Activated T-cell treated with anti-CD3 and anti-CD28 coated beads, Interleukin-2, amount 50 U/mL, for 24 hours (primary cell): Measurements from ENCODE around the gene RAB1B.

Experiments
- DNase-seq: peaks from one replicate; pipeline ENCODE4 v3.0.0-alpha.2; 2020
- H3K27ac Mint-ChIP-seq: 2 replicates; pipeline ENCODE4 v1.8.0; 2020; ENCODE audit warnings: mild to moderate bottlenecking, mixed read lengths
- H3K27me3 Mint-ChIP-seq: 2 replicates; pipeline ENCODE4 v1.8.0; 2020; ENCODE audit warnings: mixed read lengths
- H3K36me3 Mint-ChIP-seq: 2 replicates; pipeline ENCODE4 v1.8.0; 2020; ENCODE audit warnings: low read depth, mixed read lengths
- H3K4me1 Mint-ChIP-seq: 2 replicates; pipeline ENCODE4 v1.8.0; 2020; ENCODE audit warnings: low read depth, mixed read lengths
- H3K4me3 Mint-ChIP-seq: 2 replicates; pipeline ENCODE4 v1.8.0; 2020; ENCODE audit warnings: mild to moderate bottlenecking, moderate library complexity, mixed read lengths
- H3K9me3 Mint-ChIP-seq: 2 replicates; pipeline ENCODE4 v1.8.0; 2020; ENCODE audit warnings: mixed read lengths

Gene RAB1B

GRCh38 chr11:66268244-66268951 lies at the start of gene RAB1B:
TSS of gene RAB1B (plus strand) at chr11:66268639. CDS start at chr11:66268680, 41 bp downstream.
- Mint-ChIP-seq H3K36me3 (peaks cover 84% of the 10 kb centered on the region), H3K27ac (peak within 1 kb of the TSS; percentile 99), H3K9me3 (no peaks in the 10 kb centered on the region), H3K27me3 (no peaks in the 10 kb centered on the region), H3K4me1 (peaks cover 44% of the 10 kb centered on the region), H3K4me3 (peak within 1 kb of the TSS; percentile 91)
- DNase-seq: peak; percentile 100

GRCh38 chr11:66218846-66219620 lies 49.4 kb upstream of the RAB1B start:
- Mint-ChIP-seq H3K4me3 (no peak overlapping the region), H3K36me3 (peaks cover 71% of the 10 kb centered on the region), H3K9me3 (no peaks in the 10 kb centered on the region), H3K27ac (peak overlapping the region; percentile 31), H3K4me1 (peaks cover 18% of the 10 kb centered on the region), H3K27me3 (no peaks in the 10 kb centered on the region)
- peak; percentile 22 for DNase-seq

GRCh38 chr11:66219846-66220565 lies 48.4 kb upstream of the RAB1B start:
- Mint-ChIP-seq H3K27ac (peak overlapping the region; percentile 90), H3K36me3 (peaks cover 76% of the 10 kb centered on the region), H3K27me3 (no peaks in the 10 kb centered on the region), H3K9me3 (no peaks in the 10 kb centered on the region), H3K4me3 (no peak overlapping the region), H3K4me1 (peaks cover 18% of the 10 kb centered on the region)
- no peak for DNase-seq

GRCh38 chr11:66220566-66220935 lies 47.9 kb upstream of the RAB1B start:
- Mint-ChIP-seq H3K4me1 (peaks cover 18% of the 10 kb centered on the region), H3K9me3 (no peaks in the 10 kb centered on the region), H3K27me3 (no peaks in the 10 kb centered on the region), H3K36me3 (peaks cover 79% of the 10 kb centered on the region), H3K27ac (peak overlapping the region; percentile 90), H3K4me3 (no peak overlapping the region)
- DNase-seq: no peak

- no peaks in the 10 kb centered on the region for H3K27me3 Mint-ChIP-seq
- peak overlapping the region; percentile 90 for H3K27ac Mint-ChIP-seq
- H3K36me3 Mint-ChIP-seq: peaks cover 81% of the 10 kb centered on the region
- H3K9me3 Mint-ChIP-seq: no peaks in the 10 kb centered on the region
- no peak for DNase-seq
- no peak overlapping the region for H3K4me3 Mint-ChIP-seq
- H3K4me1 Mint-ChIP-seq: peaks cover 18% of the 10 kb centered on the region
These were observed 47.4 kb upstream of the RAB1B start for GRCh38 chr11:66221012-66221411.

GRCh38 chr11:66221726-66222236 lies 46.7 kb upstream of the RAB1B start:
- Mint-ChIP-seq H3K27me3 (no peaks in the 10 kb centered on the region), H3K9me3 (no peaks in the 10 kb centered on the region), H3K4me1 (peaks cover 23% of the 10 kb centered on the region), H3K4me3 (peak overlapping the region; percentile 32), H3K27ac (peak overlapping the region; percentile 90), H3K36me3 (peaks cover 78% of the 10 kb centered on the region)
- DNase-seq: no peak

- Mint-ChIP-seq H3K9me3 (no peaks in the 10 kb centered on the region), H3K36me3 (peaks cover 77% of the 10 kb centered on the region), H3K27me3 (no peaks in the 10 kb centered on the region), H3K4me3 (peak overlapping the region; percentile 4), H3K4me1 (peaks cover 23% of the 10 kb centered on the region), H3K27ac (peak overlapping the region; percentile 90)
- peak; percentile 92 for DNase-seq
These were observed 45.9 kb upstream of the RAB1B start for GRCh38 chr11:66222358-66223149.

GRCh38 chr11:66224226-66224855 lies 44.1 kb upstream of the RAB1B start:
- Mint-ChIP-seq H3K4me1 (peaks cover 23% of the 10 kb centered on the region), H3K27ac (no peak overlapping the region), H3K9me3 (no peaks in the 10 kb centered on the region), H3K27me3 (no peaks in the 10 kb centered on the region), H3K36me3 (peaks cover 75% of the 10 kb centered on the region), H3K4me3 (no peak overlapping the region)
- no peak for DNase-seq

- H3K4me1 Mint-ChIP-seq: peaks cover 23% of the 10 kb centered on the region
- peaks cover 73% of the 10 kb centered on the region for H3K36me3 Mint-ChIP-seq
- H3K4me3 Mint-ChIP-seq: no peak overlapping the region
- no peak for DNase-seq
- H3K27me3 Mint-ChIP-seq: no peaks in the 10 kb centered on the region
- no peaks in the 10 kb centered on the region for H3K9me3 Mint-ChIP-seq
- no peak overlapping the region for H3K27ac Mint-ChIP-seq
These were observed 43.4 kb upstream of the RAB1B start for GRCh38 chr11:66225066-66225465.

- Mint-ChIP-seq H3K27ac (peak overlapping the region; percentile 70), H3K27me3 (no peaks in the 10 kb centered on the region), H3K4me3 (no peak overlapping the region), H3K4me1 (peaks cover 23% of the 10 kb centered on the region), H3K36me3 (peaks cover 73% of the 10 kb centered on the region), H3K9me3 (no peaks in the 10 kb centered on the region)
- no peak for DNase-seq
These were observed 42.3 kb upstream of the RAB1B start for GRCh38 chr11:66226101-66226500.

GRCh38 chr11:66227700-66228099 lies 40.7 kb upstream of the RAB1B start:
- Mint-ChIP-seq H3K27me3 (no peaks in the 10 kb centered on the region), H3K27ac (no peak overlapping the region), H3K36me3 (peaks cover 79% of the 10 kb centered on the region), H3K9me3 (no peaks in the 10 kb centered on the region), H3K4me1 (peaks cover 8% of the 10 kb centered on the region), H3K4me3 (no peak overlapping the region)
- DNase-seq: no peak

- H3K27me3 Mint-ChIP-seq: no peaks in the 10 kb centered on the region
- no peak overlapping the region for H3K27ac Mint-ChIP-seq
- H3K9me3 Mint-ChIP-seq: no peaks in the 10 kb centered on the region
- H3K36me3 Mint-ChIP-seq: peaks cover 83% of the 10 kb centered on the region
- peaks cover 5% of the 10 kb centered on the region for H3K4me1 Mint-ChIP-seq
- DNase-seq: no peak
- H3K4me3 Mint-ChIP-seq: no peak overlapping the region
These were observed 39.9 kb upstream of the RAB1B start for GRCh38 chr11:66228521-66228920.

- no peak for DNase-seq
- Mint-ChIP-seq H3K4me3 (no peak overlapping the region), H3K36me3 (peaks cover 83% of the 10 kb centered on the region), H3K27ac (peak overlapping the region; percentile 3), H3K9me3 (no peaks in the 10 kb centered on the region), H3K4me1 (peaks cover 5% of the 10 kb centered on the region), H3K27me3 (no peaks in the 10 kb centered on the region)
These were observed 38.3 kb upstream of the RAB1B start for GRCh38 chr11:66230156-66230555.
